Mammary epithelial cell (primary cell): Measurements from ENCODE around the gene CAP2.

Source experiments
- EZH2 ChIP-seq: IDR thresholded peaks from 2 replicates; pipeline ENCODE4 v1.6.1; 2012; ENCODE audit warnings: low read length, inconsistent platforms, borderline replicate concordance
- TF ChIP-seq, protein P1 (sequence below), 2 donors: IDR thresholded peaks in 1 of 2; conservative IDR thresholded peaks in 1 of 2; 2 replicates each; pipeline ENCODE4 v1.5.1; 2011 to 2012; ENCODE audit warnings: inconsistent platforms in 2 of 2, low read length in 2 of 2, mild to moderate bottlenecking in 2 of 2, control low read depth in 1 of 2, low read depth in 1 of 2; ENCODE audit not compliant: insufficient read depth in 1 of 2; ENCODE audit errors: extremely low read depth in 1 of 2

GRCh38 chr6:17556014-17556413 is 162.6 kb downstream of the CAP2 start:
- TF ChIP-seq, protein P1, sequence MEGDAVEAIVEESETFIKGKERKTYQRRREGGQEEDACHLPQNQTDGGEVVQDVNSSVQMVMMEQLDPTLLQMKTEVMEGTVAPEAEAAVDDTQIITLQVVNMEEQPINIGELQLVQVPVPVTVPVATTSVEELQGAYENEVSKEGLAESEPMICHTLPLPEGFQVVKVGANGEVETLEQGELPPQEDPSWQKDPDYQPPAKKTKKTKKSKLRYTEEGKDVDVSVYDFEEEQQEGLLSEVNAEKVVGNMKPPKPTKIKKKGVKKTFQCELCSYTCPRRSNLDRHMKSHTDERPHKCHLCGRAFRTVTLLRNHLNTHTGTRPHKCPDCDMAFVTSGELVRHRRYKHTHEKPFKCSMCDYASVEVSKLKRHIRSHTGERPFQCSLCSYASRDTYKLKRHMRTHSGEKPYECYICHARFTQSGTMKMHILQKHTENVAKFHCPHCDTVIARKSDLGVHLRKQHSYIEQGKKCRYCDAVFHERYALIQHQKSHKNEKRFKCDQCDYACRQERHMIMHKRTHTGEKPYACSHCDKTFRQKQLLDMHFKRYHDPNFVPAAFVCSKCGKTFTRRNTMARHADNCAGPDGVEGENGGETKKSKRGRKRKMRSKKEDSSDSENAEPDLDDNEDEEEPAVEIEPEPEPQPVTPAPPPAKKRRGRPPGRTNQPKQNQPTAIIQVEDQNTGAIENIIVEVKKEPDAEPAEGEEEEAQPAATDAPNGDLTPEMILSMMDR (conservative IDR thresholded peaks at IDR 0.05 in 1 of 2, IDR thresholded peaks at IDR 0.05 in 1 of 2; ENCODE audit: extremely low read depth in 1 of 2, insufficient read depth in 1 of 2, low read depth in 1 of 2, low read length in 2 of 2), result no peak
- no peak for TF ChIP-seq EZH2
